Natural killer cell (primary cell): ENCODE results near the gene MEX3B. TPM values are rescaled to one million over a fixed set of nuclear protein-coding genes. Genes with fewer than 3 reads are reported as not detected.

Source experiments
- ATAC-seq, 3 donors: fragments of 150-1000 bp in 2 of 3; fragments of 200-7000 bp in 1 of 3; cut with Tn5 transposase; 1 replicate in 1 of 3; 2 replicates in 2 of 3; pipeline ENCODE4 v1.10.0; 2021; ENCODE audit warnings: mild to moderate bottlenecking in 2 of 3, moderate library complexity in 2 of 3
- DNase-seq, 2 donors: peaks; one replicate each; pipeline versions ENCODE4 v3.0.0 to v3.0.0-alpha.2; 2013 to 2021; ENCODE audit warnings: mixed read lengths in 1 of 2
- H3K27ac ChIP-seq: one replicate; pipeline ENCODE4 v1.5.1; 2013; ENCODE audit warnings: mild to moderate bottlenecking, low read length
- H3K27me3 ChIP-seq: one replicate; pipeline ENCODE4 v1.6.1; 2013; ENCODE audit warnings: low read length; ENCODE audit not compliant: control insufficient read depth, insufficient read depth
- H3K36me3 ChIP-seq: one replicate; pipeline ENCODE4 v1.6.1; 2013; ENCODE audit warnings: low read length; ENCODE audit not compliant: control insufficient read depth, insufficient read depth
- H3K4me1 ChIP-seq: one replicate; pipeline ENCODE4 v1.6.1; 2013; ENCODE audit warnings: low read length; ENCODE audit not compliant: control insufficient read depth, insufficient read depth
- H3K4me3 ChIP-seq: one replicate; pipeline ENCODE4 v1.5.1; 2013; ENCODE audit warnings: low read length
- H3K9me3 ChIP-seq: one replicate; pipeline ENCODE4 v1.6.1; 2013; ENCODE audit warnings: low read length; ENCODE audit not compliant: control insufficient read depth, insufficient read depth
- H3K27ac Mint-ChIP-seq, 2 donors: one replicate each; pipeline ENCODE4 v1.8.0; 2022; ENCODE audit warnings: mild to moderate bottlenecking in 2 of 2, mixed read lengths in 2 of 2, moderate library complexity in 1 of 2
- H3K27me3 Mint-ChIP-seq, 2 donors: one replicate each; pipeline ENCODE4 v1.8.0; 2022; ENCODE audit warnings: low read depth in 2 of 2, mixed read lengths in 2 of 2
- H3K36me3 Mint-ChIP-seq: one replicate; pipeline ENCODE4 v1.8.0; 2022; ENCODE audit warnings: mixed read lengths
- H3K4me1 Mint-ChIP-seq, 2 donors: one replicate each; pipeline ENCODE4 v1.8.0; 2022; ENCODE audit warnings: mixed read lengths in 2 of 2
- H3K4me3 Mint-ChIP-seq: one replicate; pipeline ENCODE4 v1.8.0; 2022; ENCODE audit warnings: mild to moderate bottlenecking, moderate library complexity, mixed read lengths
- H3K9me3 Mint-ChIP-seq, 2 donors: one replicate each; pipeline ENCODE4 v1.8.0; 2022; ENCODE audit warnings: mixed read lengths in 2 of 2
- WGBS: methylation state at CpG from one replicate; pipeline ENCODE4 v1.1.7; 2013; ENCODE audit warnings: missing lambda C conversion rate; ENCODE audit not compliant: insufficient coverage; 5-methylcytosine and 5-hydroxymethylcytosine counted together
- intact Hi-C: fragments of 100-400 bp; cut with micrococcal nuclease; formaldehyde crosslinking; loops from one replicate; pipeline ENCODE4 v1.14.2; 2022
- total RNA-seq, 4 donors: library from RNA; stranded (reverse); fragments of 120-200 nt in 1 of 4; gene quantifications; one replicate each; pipeline versions ENCODE4 v1.2.3 to v1.2.4, GENCODE V29; 2013 to 2022
- TF ChIP-seq, protein P1 (sequence below): fragments of 200-600 bp; IDR thresholded peaks from one replicate; pipeline ENCODE4 v1.8.0; 2022; ENCODE audit warnings: antibody characterized with exemption

MEX3B gene
- total RNA-seq, 3 donors from 2014 or later (not counting 1 experiment from before 2014, with no cell fraction given): 1.4 to 2.4 (median 1.7) TPM

DNA sequence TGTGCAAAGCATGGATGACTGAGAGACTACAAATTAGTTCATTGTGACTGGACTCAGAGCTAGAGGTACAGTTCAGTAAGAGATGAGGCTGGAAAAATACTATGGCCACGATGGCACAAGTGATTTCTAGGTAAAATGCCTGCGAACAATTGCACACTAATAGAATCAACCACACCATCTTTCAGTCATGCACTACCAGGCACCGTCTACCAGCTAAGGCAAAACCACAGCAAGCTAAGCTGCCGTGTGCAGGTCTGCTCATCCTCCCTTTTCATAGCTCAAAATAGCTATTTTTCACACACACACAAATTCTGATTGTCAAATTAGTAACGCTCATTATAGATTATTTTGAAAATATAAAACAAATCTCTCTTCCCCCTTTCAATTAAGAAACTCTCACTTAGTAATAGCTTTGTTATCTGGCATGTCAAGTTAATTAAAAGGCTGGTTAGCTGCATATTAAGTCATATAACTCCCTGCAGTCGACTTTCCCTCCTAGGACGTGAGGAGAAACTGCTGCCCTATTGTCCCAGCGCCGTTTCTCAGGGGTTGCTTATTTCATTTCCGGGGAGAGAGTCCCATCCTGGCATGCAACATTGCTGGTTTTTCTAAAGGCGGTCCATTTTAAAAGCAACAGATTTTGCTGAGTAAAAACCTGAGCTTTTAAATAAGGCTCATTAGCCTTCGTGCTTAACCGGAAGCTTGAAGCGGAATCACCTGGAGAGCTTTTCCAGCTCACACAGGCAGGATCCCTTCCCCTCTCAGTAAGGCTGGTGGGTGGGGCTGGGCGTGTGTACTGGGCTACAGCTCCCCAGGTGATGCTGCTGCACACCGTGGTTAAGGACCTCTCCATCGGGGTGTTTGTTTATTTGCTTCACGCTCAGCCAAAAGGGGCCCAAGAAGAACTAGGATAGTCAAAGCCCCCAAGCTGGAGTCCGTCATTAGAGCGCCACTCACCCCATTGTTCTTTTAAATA, 16.9 kb upstream of the MEX3B start:
- Mint-ChIP-seq H3K36me3 (no peaks in the 10 kb centered on the region), H3K9me3 (no peaks in the 10 kb centered on the region), H3K27ac (no peak overlapping the region), H3K4me3 (no peak overlapping the region), H3K4me1 (no peaks in the 10 kb centered on the region), H3K27me3 (peaks cover 33 to 64% of the 10 kb centered on the region in 2 donors)
- intact Hi-C loops: loop anchor here (5.0 kb wide), 1 partner anchor 95 kb away; no protein-coding TSS in a partner anchor
- no peaks in the 10 kb centered on the region for H3K36me3 ChIP-seq
- H3K4me1 ChIP-seq: no peaks in the 10 kb centered on the region
- TF ChIP-seq, protein P1, sequence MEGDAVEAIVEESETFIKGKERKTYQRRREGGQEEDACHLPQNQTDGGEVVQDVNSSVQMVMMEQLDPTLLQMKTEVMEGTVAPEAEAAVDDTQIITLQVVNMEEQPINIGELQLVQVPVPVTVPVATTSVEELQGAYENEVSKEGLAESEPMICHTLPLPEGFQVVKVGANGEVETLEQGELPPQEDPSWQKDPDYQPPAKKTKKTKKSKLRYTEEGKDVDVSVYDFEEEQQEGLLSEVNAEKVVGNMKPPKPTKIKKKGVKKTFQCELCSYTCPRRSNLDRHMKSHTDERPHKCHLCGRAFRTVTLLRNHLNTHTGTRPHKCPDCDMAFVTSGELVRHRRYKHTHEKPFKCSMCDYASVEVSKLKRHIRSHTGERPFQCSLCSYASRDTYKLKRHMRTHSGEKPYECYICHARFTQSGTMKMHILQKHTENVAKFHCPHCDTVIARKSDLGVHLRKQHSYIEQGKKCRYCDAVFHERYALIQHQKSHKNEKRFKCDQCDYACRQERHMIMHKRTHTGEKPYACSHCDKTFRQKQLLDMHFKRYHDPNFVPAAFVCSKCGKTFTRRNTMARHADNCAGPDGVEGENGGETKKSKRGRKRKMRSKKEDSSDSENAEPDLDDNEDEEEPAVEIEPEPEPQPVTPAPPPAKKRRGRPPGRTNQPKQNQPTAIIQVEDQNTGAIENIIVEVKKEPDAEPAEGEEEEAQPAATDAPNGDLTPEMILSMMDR: no peak
- ATAC-seq (no peak), DNase-seq (no peak)
- no peak overlapping the region for H3K4me3 ChIP-seq
- no peak overlapping the region for H3K27ac ChIP-seq
- H3K9me3 ChIP-seq: no peaks in the 10 kb centered on the region
- peaks cover 4% of the 10 kb centered on the region for H3K27me3 ChIP-seq
- 28% methylated on average over 18 of the region's 20 CpGs for WGBS

DNA sequence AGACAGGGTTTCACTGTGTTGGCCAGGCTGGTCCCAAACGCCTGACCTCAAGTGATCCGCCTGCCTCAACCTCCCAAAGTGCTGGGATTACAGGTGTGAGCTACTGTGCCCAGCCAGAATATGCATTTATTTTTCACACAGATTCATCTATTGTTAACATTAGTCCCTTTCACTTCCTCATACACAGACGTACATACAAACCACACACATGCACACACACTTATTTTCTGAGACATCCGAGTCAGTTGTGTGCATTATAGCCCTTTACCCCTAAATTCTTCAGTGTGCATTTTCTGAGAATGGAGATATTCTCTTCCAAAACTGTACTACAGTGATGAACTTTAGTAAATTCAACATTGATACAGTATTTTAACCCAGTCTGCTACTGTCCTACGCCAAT, 15.0 kb upstream of the MEX3B start:
- Mint-ChIP-seq H3K4me3 (no peak overlapping the region), H3K27ac (no peak overlapping the region), H3K4me1 (no peaks in the 10 kb centered on the region), H3K9me3 (no peaks in the 10 kb centered on the region), H3K36me3 (no peaks in the 10 kb centered on the region), H3K27me3 (peaks cover 41 to 79% of the 10 kb centered on the region in 2 donors)
- Histone ChIP-seq H3K4me3 (no peak overlapping the region), H3K27me3 (peaks cover 4% of the 10 kb centered on the region), H3K36me3 (no peaks in the 10 kb centered on the region), H3K9me3 (no peaks in the 10 kb centered on the region), H3K4me1 (no peaks in the 10 kb centered on the region), H3K27ac (no peak overlapping the region)
- ATAC-seq (no peak), DNase-seq (no peak)
- WGBS: 57% methylated on average over 5 of the region's 5 CpGs
- TF ChIP-seq, protein P1: no peak
- intact Hi-C loops: loop anchor here (5.0 kb wide), 1 partner anchor 96 kb away; no protein-coding TSS in a partner anchor

DNA sequence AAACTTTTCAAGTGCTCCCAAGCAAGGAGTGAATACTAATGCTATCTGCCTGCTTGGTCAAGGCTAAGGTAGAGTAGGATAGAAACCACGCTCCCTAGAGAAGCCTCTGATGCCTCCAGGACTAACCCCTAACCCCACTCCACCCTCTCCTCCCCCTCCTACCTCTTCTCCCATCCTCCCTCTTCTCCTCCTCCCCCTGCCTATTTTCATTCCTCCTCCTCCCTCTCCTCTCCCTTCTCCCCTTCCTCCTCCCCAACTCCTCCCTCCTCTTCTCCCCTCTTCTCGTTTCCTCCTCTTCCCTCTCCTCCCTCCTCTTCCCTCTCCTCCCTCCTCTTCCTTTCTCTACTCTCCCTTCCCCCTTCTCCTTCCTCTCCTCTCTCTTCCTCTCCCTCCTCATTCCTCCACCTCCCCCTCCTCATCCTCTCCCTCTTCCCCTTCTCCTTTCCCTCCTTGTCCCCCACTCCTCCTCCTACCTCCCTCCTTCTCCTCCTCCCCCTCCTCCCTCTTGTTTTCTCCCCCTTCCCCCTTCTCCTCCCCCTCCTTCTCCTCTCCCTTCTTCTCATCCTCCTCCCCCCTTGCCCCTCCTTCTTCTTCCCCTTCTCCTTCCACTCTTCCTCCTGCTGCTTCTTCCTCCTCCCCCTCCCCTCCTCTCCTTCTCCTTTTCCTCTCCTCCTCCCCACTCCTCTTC, 12.8 kb upstream of the MEX3B start:
- intact Hi-C loops: no loop called here
- no peak for ATAC-seq
- WGBS: 11% methylated on average over 2 of the region's 2 CpGs
- Mint-ChIP-seq H3K36me3 (no peaks in the 10 kb centered on the region), H3K27ac (no peak overlapping the region), H3K9me3 (no peaks in the 10 kb centered on the region), H3K27me3 (peaks cover 35 to 70% of the 10 kb centered on the region in 2 donors), H3K4me3 (no peak overlapping the region), H3K4me1 (no peaks in the 10 kb centered on the region)
- Histone ChIP-seq H3K9me3 (no peaks in the 10 kb centered on the region), H3K4me3 (no peak overlapping the region), H3K4me1 (no peaks in the 10 kb centered on the region), H3K27me3 (peaks cover 4% of the 10 kb centered on the region), H3K36me3 (no peaks in the 10 kb centered on the region), H3K27ac (no peak overlapping the region)
- DNase-seq: no peak
- TF ChIP-seq, protein P1: no peak
